ENCODE measurements around the gene DSTYK.
A peak's percentile ranks its signal among the peaks of the same experiment; 100 is the strongest.
"Not testable (repeated sequence)": the region's sequence is repeated elsewhere in the genome, so short reads cannot be mapped to it uniquely, and the experiment has no call there.

The DSTYK gene

DNA sequence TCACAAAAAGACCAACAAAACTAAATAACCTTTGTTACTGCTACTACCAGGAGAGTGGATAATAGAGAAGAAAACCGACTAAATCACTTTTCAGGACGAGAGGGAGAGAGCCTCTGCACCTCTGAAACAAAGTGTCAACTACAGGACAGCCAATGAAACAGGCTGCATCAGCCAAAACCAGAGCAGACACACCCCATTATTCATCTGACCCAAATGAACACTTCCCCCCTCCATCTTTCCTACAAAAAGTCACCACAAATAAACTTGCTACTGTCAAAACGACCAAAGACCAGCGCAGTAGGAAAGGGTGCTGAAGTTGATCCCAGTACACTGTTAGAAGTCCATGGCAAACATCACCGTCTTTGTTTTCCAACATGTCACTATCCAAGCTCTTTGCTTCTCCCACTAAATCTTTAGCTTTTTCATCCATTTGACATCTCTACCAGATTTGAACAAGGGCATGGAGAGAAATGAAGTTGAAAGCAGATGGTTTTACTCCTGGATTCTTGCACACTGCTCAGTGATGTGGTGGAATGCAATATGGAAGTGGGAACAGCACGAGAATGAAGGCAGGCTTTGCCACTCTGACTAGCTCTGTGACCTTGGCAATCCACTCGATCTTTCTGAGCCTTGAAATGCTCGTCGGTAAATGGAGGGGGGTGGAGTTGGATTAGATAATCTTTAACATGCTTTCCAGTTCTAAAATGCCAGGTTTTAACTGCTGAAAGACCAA is 20.5 kb downstream of the DSTYK start:
- TF ChIP-seq GATA1 (IDR thresholded peaks at IDR 0.05; ENCODE audit: low read depth, low read length): no peak
- no peak for TF ChIP-seq POLR2A (IDR thresholded peaks at IDR 0.05; ENCODE audit: low read length)

DNA sequence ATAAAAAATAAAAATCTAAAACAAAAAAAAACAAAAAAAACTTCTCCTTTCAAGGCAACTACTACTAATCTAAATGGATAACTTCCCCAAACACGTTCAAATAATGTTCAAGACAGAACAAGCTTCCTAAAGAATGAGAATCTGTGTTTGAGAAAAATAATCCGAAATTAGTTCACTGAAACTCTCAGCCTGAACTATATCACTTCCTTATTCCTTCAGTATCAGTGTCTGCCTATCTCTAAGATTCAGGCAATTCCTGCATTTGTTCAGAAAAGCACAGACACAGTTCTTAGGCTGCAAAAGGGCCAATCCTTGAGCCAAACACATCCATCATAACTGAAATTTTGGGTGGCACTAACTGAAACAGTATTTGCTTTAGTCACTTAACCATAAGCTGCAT is 22.4 kb downstream of the DSTYK start:
- TF ChIP-seq GATA1 (IDR thresholded peaks at IDR 0.05; ENCODE audit: low read depth, low read length) (no peak), POLR2A (IDR thresholded peaks at IDR 0.05; ENCODE audit: low read length) (no peak)
- no peak for DNase-seq

More for the DNA sequence above, 20.5 kb downstream of the DSTYK start:
- peak in 1 of 2 experiments; percentile 22 for DNase-seq

DNA sequence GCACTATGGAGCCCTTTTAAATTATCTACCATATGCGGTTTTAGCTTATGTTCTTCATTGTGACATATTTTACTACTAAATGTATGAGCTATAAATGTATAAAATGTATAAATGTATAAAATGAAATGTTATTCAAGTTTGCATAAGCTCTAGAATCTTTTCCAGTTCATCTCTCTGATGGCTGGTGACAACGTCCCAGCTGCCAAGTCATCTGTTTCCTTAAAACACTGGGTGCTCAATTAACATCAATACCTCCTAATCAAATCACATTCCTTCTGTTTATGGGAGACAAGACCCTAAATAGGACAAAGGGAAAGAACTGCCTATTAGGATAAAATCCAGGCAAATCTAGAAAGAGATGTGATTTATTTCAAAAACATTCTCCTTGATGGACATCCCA is 22.9 kb downstream of the DSTYK start:
- TF ChIP-seq POLR2A (IDR thresholded peaks at IDR 0.05; ENCODE audit: low read length) (no peak), GATA1 (IDR thresholded peaks at IDR 0.05; ENCODE audit: low read depth, low read length) (no peak)
- no peak for DNase-seq

DNA sequence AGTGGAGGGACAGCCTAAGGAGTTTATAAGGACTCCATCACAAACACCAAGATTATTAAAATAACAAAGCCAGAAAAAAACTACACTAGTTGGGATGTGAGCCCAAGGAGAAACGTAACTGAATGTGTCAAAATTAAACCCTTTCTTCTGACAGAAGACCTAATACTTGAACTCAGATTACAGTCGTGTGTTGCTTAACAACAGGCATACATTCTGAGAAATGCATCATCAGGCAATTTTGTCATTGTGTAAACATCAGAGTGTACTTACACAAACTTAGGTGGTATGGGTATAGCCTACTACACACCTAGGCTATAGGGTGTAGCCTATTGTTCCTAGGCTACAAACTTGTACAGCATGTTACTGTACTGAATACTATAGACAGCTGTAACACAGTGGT is 23.4 kb downstream of the DSTYK start:
- no peak for DNase-seq
- TF ChIP-seq GATA1 (IDR thresholded peaks at IDR 0.05; ENCODE audit: low read depth, low read length): no peak

DNA sequence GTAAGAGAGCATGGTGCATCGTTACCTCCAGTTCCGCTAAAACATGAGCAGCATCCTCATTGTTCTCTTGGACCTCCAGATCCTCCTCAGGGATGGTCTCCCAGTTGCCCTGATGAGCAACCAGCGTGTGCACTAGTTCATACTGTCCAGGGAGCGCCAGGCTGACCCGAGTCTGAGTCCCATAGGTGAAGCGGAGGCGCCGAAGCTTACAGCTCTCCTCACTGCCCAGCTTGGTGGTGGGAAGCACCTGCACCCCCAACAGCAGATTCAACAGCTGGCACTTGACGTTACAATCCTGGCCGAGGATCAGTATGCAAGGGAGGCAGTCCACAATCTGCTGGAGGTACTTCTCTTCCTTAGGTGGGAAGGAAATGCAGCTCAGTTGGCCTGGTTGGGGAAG is 24.1 kb downstream of the DSTYK start:
- TF ChIP-seq POLR2A (IDR thresholded peaks at IDR 0.05; ENCODE audit: low read length) (no peak), GATA1 (IDR thresholded peaks at IDR 0.05; ENCODE audit: low read depth, low read length) (no peak)
- no peak for DNase-seq

DNA sequence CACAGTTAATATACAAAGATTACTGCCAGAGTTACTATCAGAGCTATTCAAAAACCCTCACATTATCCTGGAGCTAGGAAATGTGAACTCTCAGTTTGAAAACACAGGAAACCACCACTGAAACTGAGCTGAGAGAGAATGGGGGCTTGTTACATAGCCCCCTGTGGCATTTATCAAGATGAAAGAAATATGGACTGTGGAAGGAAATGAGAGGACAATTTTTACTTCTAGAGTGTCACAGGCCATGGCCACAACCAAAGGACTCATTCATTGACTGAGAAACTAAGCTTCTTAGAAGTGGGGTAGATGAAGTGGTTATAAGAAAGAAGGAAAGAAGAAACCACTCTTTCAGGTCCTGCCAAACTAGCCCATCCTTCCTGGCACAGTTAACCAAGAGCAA is 25.3 kb downstream of the DSTYK start:
- no peak for TF ChIP-seq GATA1 (IDR thresholded peaks at IDR 0.05; ENCODE audit: low read depth, low read length)
- TF ChIP-seq POLR2A (IDR thresholded peaks at IDR 0.05; ENCODE audit: low read length): no peak

DNA sequence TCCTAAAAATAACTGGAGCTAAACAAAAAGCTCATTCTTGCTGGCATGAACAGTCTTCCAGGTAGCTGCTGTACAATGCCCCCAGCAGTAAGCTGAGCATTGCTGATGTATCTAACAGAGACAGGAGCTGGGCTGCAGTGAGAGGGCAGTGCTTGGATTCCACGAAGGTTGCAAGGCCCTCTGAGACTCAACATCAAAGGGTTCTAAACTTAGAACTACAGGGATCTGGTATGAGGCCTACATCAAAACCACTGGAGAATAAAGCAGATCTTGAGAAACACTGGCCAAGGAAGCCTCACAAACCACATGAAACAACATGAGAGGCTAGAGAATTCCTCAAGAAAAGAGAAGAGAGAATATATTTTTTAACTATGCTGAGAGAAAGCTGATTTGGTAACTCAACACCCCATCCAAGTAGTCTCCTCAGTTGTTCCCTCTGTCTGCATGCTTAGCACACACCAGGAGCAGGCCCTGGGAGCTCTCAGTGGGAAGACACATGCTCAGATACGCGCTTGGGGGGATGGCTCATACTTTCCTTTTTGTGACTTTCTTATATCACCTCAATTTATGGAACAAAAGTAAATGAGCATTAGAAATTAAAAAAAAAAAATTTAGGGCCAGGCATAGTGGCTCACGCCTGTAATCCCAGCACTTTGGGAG is 27.7 kb downstream of the DSTYK start:
- TF ChIP-seq GATA1 (IDR thresholded peaks at IDR 0.05; ENCODE audit: low read depth, low read length) (no peak), POLR2A (IDR thresholded peaks at IDR 0.05; ENCODE audit: low read length) (no peak)
- DNase-seq: no peak

More for the DNA sequence above, 25.3 kb downstream of the DSTYK start:
- DNase-seq: no peak

DNA sequence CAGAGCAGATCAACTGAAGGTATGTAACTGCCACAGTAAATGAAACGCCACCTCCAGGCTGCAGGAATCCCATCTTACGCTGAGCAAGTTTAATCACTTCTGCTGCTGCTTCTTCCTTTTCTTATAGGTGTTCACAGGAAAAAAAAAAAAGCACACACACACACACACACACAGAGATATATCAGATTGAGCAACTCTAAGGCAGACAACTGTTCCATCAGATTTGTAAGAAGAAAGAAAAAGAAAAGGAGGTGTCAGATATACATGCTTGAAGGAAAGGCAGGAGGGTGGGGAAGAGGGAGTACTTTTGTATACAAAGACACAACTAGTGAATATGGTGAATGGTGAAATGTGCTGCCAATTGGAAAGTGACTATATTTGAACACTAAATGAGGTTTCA is 28.6 kb downstream of the DSTYK start:
- TF ChIP-seq POLR2A (IDR thresholded peaks at IDR 0.05; ENCODE audit: low read length): no peak
- TF ChIP-seq GATA1 (IDR thresholded peaks at IDR 0.05; ENCODE audit: low read depth, low read length): no peak
- no peak for DNase-seq

DNA sequence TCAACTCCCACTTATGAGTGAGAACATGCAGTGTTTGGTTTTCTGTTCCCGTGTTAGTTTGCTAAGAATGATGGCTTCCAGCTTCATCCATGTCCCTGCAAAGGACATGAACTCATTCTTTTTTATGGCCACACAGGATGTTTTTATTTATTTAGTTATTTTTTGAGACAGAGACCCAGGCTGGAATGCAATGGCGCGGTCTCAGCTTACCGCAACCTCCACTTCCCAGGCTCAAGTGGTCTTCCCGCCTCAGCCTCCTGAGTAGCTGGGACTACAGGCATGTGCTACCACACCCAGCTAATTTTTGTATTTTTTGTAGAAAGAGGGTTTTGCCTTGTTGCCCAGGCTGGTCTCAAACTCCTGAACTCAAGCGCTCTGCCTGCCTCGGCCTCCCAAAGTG is 31.2 kb downstream of the DSTYK start:
- DNase-seq: not testable (repeated sequence)

DNA sequence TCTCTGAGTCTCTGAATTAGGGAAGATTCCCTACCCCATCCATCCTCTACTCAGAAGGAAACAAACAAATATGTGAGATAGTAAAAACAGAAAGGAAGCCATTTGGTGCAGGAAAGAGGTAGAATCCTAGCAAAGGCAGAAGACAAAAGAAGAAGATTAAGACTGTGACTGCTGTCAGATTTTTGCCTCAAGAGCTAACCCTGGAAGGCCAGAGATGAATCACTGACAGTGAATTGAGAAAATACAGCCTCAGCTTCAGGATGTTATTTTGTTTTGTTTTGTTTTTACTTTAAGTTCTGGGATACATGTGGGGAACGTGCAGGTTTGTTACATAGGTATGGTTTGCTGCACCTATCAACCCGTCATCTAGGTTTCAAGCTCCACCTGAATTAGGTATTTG is 31.7 kb downstream of the DSTYK start:
- no peak for TF ChIP-seq GATA1 (IDR thresholded peaks at IDR 0.05; ENCODE audit: low read depth, low read length)
- TF ChIP-seq POLR2A (IDR thresholded peaks at IDR 0.05; ENCODE audit: low read length): no peak
- no peak for DNase-seq

DNA sequence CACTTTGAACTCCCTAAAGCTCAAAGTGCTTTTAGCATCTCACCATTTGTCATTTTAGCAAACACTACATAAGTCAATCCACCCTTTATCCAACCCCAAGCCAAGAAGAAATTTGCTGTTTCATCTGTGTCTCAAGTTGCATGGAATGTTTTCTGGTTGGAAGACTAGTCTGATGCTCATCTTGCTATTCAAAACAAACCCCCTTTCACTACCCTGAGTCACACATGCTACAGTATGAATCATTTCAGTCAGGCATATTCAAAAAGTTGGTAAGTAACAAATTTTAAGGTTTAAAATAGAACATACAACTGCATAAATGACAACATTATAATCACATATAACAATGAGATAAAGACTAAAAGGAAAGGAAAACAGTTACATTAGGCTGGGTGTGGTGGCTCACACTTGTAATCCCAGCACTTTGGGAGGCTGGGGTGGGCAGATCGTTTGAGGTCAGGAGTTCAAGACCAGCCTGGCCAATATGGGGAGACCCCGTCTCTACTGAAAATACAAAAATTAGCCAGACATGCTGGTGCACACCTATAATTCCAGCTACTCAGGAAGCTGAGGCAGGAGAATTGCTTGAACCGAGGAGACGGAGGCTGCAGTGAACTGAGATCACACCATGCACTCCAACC is 38.7 kb downstream of the DSTYK start:
- peak; percentile 23 to 66 for DNase-seq
- TF ChIP-seq GATA1 (IDR thresholded peaks at IDR 0.05; ENCODE audit: low read depth, low read length) (no peak), POLR2A (IDR thresholded peaks at IDR 0.05; ENCODE audit: low read length) (no peak)

DNA sequence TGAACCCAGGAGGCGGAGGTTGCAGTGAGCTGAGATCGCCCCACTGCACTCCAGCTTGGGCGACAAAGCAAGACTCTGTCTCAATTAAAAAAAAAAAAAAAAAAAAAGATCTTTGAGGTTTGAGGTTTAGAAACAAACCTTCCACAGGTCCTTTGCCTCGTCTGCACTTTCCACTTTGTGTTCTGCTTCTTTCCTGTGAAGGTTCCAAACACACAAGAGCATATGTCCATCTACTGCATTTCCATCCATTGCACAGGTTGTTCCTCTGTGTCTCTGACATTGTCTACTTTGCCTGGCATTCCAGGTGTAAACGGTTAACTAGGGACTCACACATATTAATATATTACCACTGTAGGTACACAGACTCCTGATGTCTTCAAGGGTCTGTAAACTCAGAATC is 40.1 kb downstream of the DSTYK start:
- DNase-seq: peak; percentile 10 to 45

DNA sequence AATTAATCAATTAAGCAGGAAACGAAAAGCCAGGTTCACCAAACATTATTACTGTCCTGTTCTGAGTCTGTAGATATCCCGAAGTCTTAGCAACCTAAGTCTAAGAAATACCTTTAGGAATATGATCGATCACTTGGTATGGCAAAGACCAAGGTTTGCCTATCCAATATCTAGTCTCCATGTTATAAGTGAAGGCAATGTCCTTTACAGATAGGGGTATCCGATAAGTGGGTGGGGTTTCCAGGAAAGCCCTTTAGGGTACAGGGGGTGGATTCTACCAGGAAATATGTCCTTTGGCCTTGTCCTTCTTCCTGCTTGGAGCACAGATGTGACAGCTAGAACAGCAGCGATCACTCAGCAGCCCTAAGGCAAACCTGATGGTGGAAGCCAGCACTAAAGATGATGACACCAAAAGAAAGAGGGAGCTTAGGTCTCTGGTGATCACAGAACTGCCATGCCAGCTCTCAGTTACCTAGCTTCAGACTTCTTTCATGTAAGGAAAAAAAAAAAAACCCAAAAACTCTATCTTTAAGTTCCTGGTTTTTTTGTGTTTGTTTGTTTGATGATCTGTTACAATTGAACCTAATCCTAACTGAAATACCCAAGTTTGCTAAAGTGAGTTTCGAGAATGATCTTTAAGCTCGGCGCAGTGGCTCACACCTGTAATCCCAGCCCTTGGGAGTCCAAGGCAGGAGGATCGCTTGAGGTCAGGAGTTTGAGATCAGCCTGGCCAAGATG is 40.8 kb downstream of the DSTYK start:
- TF ChIP-seq POLR2A (IDR thresholded peaks at IDR 0.05; ENCODE audit: low read length) (peak; percentile 81), GATA1 (IDR thresholded peaks at IDR 0.05; ENCODE audit: low read depth, low read length) (peak; percentile 21)
- peak; percentile 81 to 89 for DNase-seq

More for the DNA sequence above, 40.1 kb downstream of the DSTYK start:
- TF ChIP-seq POLR2A (IDR thresholded peaks at IDR 0.05; ENCODE audit: low read length) (no peak), GATA1 (IDR thresholded peaks at IDR 0.05; ENCODE audit: low read depth, low read length) (no peak)

DNA sequence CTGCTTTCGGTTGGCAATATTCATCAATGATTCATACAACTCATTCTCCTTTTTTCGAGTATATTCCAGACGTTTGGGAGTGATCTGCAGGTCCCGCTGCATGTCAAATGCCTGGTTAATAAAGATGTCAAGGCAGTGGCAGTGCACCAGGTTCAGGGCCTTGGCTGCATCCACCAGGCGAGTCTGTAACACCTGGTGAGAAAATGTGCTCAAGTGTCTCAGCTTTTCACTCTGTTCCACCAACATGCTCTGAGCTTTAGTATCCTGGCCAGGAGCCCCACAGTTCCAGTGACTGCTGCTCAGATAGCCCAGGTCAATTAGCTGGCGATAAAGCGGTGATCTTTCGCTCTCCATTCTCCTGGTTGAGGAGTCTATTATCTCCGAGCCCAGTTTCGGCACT is 42.3 kb downstream of the DSTYK start:
- no peak for DNase-seq
- TF ChIP-seq POLR2A (IDR thresholded peaks at IDR 0.05; ENCODE audit: low read length): no peak
- no peak for TF ChIP-seq GATA1 (IDR thresholded peaks at IDR 0.05; ENCODE audit: low read depth, low read length)
